ENCODE data around the gene PPIP5K2. TPM values are rescaled to one million over a fixed set of nuclear protein-coding genes. Genes with fewer than 3 reads are reported as not detected.
A peak's percentile ranks its signal among the peaks of the same experiment; 100 is the strongest.
"Not testable (repeated sequence)": the region's sequence is repeated elsewhere in the genome, so short reads cannot be mapped to it uniquely, and the experiment has no call there.

PPIP5K2 gene
- total RNA-seq, 1 donor from 2014 or later = 53.3 TPM

- no peak overlapping the region for H3K27ac ChIP-seq
- no peaks in the 10 kb centered on the region for H3K9me3 ChIP-seq
- DNase-seq (no peak), ATAC-seq (no peak)
- intact Hi-C loops (cut with DNase I) = no loop called here
- H3K4me3 ChIP-seq = no peak overlapping the region
- TF ChIP-seq CTCF (IDR thresholded peaks at IDR 0.05) = no peak
- H3K4me1 ChIP-seq = no peaks in the 10 kb centered on the region
- H3K27me3 ChIP-seq = no peaks in the 10 kb centered on the region
- H3K36me3 ChIP-seq = peaks cover 19% of the 10 kb centered on the region
Observed at GRCh38 chr5:103135461-103135860, 15.4 kb downstream of the PPIP5K2 start.

- ATAC-seq (no peak), DNase-seq (no peak)
- no peaks in the 10 kb centered on the region for H3K4me1 ChIP-seq
- peaks cover 19% of the 10 kb centered on the region for H3K36me3 ChIP-seq
- no peaks in the 10 kb centered on the region for H3K27me3 ChIP-seq
- no peak overlapping the region for H3K4me3 ChIP-seq
- intact Hi-C loops (cut with DNase I) = no loop called here
- no peak overlapping the region for H3K27ac ChIP-seq
- no peak for TF ChIP-seq CTCF (IDR thresholded peaks at IDR 0.05)
- H3K9me3 ChIP-seq = no peaks in the 10 kb centered on the region
Observed at GRCh38 chr5:103138202-103138690, 18.1 kb downstream of the PPIP5K2 start.

DNA sequence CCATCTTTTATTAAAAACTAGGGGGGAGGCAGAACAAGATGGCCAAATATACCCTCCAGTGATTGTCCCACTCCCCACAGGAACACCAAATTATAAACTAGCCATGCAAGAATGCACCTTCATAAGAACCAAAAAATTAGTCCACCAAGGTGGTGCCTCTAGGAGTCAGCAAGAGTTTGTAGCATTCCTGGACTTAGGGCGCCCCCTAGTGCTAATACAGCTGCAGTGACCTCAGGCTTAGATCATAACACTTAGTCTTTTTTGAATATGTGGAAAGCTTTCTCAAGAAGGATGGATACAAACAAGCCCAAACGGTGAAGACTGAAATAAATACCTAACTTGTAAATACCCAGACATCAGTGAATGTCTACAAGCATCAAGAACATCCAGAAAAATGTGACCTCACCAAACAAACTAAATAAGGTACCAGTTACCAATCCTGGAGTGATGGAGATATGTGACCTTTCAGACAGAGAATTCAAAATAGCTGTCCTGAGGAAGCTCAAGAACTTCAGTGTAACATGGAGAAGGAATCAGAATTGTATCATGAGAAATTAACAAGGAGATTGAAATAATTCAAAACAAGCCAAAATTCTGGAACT, 19.3 kb downstream of the PPIP5K2 start:
- intact Hi-C loops (cut with DNase I) = no loop called here
- DNase-seq (no peak), ATAC-seq (peak; percentile 97)
- Histone ChIP-seq H3K27me3 (no peaks in the 10 kb centered on the region), H3K9me3 (no peaks in the 10 kb centered on the region), H3K27ac (no peak overlapping the region), H3K36me3 (peaks cover 19% of the 10 kb centered on the region), H3K4me1 (no peaks in the 10 kb centered on the region), H3K4me3 (no peak overlapping the region)
- TF ChIP-seq CTCF (IDR thresholded peaks at IDR 0.05) = peak; percentile 95

- H3K4me3 ChIP-seq; H3K4me1 ChIP-seq; intact Hi-C loops (cut with DNase I); H3K27ac ChIP-seq; H3K27me3 ChIP-seq; DNase-seq; ATAC-seq; H3K9me3 ChIP-seq: not testable (repeated sequence)
- peaks cover 19% of the 10 kb centered on the region for H3K36me3 ChIP-seq
Observed at GRCh38 chr5:103142132-103142531, 22.0 kb downstream of the PPIP5K2 start.

DNA sequence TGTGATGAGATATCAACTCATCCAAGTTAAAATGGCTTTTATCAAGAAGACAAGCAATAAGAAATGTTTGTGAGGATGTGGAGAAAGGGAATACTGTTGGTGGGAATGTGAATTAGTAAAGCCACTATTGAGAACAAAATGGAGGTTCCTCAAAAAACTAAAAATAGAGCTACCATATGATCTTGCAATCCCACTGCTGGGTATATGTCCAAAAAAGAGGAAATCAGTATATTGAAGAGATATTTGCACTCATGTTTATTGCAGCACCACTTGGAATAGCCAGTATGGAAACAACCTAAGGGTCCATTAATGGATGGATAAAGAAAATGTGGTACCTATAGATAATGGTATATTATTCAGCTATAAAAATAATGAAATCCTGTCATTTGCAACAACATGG, 25.1 kb downstream of the PPIP5K2 start:
- ATAC-seq (no peak), DNase-seq (no peak)
- TF ChIP-seq CTCF (IDR thresholded peaks at IDR 0.05) = no peak
- no peak overlapping the region for H3K27ac ChIP-seq
- no peaks in the 10 kb centered on the region for H3K9me3 ChIP-seq
- H3K4me1 ChIP-seq = no peaks in the 10 kb centered on the region
- peaks cover 17% of the 10 kb centered on the region for H3K36me3 ChIP-seq
- H3K27me3 ChIP-seq = no peaks in the 10 kb centered on the region
- intact Hi-C loops (cut with DNase I) = no loop called here
- no peak overlapping the region for H3K4me3 ChIP-seq

- H3K36me3 ChIP-seq = peaks cover 30% of the 10 kb centered on the region
- no peaks in the 10 kb centered on the region for H3K27me3 ChIP-seq
- DNase-seq (no peak), ATAC-seq (no peak)
- no peak overlapping the region for H3K27ac ChIP-seq
- H3K9me3 ChIP-seq = no peaks in the 10 kb centered on the region
- no peak for TF ChIP-seq CTCF (IDR thresholded peaks at IDR 0.05)
- intact Hi-C loops (cut with DNase I) = no loop called here
- H3K4me3 ChIP-seq = no peak overlapping the region
- no peaks in the 10 kb centered on the region for H3K4me1 ChIP-seq
Observed at GRCh38 chr5:103148213-103148612, 28.1 kb downstream of the PPIP5K2 start.

All from upper lobe of right lung (tissue), 1 donor.